A549 (cell line): ENCODE results near the gene SMIM35.

Experiments
- CTCF ChIP-seq: fragments of >200 bp; sonication (Bioruptor Twin); formaldehyde crosslinking; IDR thresholded peaks from 3 replicates; pipeline ENCODE4 v1.5.1; 2016
- HDAC2 ChIP-seq: fragments of 200-600 bp; sonication (generic); IDR thresholded peaks from 2 replicates; pipeline ENCODE4 v1.6.1; 2016

GRCh38 chr11:118084656-118085055, 2.1 kb downstream of the SMIM35 start:
- TF ChIP-seq HDAC2, result no peak
- TF ChIP-seq CTCF, result no peak
